ENCODE measurements around the gene ARID1A. TPM values are rescaled to one million over a fixed set of nuclear protein-coding genes. Genes with fewer than 3 reads are reported as not detected.
A peak's percentile ranks its signal among the peaks of the same experiment; 100 is the strongest.

The ARID1A gene
- total and polyA plus RNA-seq, 9 of the 15 experiments (the other 6 are each of a cell fraction or from before 2014, with no cell fraction given): 8.3 to 88.3 (median 22.5) TPM

GRCh38 chr1:26694638-26695355 lies 1.0 kb upstream of the ARID1A start (continued):
- TF ChIP-seq ASH1L (IDR thresholded peaks at IDR 0.05; ENCODE audit: borderline replicate concordance, low read depth, partially characterized antibody): no peak
- no peak for TF ChIP-seq CBX2 (IDR thresholded peaks at IDR 0.05; ENCODE audit: insufficient read depth, low read length, poor library complexity, severe bottlenecking)
- peak; percentile 58 for TF ChIP-seq PKNOX1 (IDR thresholded peaks at IDR 0.05)
- no peak for TF ChIP-seq HNRNPLL (IDR thresholded peaks at IDR 0.05; ENCODE audit: low read depth, low read length, poor library complexity, severe bottlenecking)
- no peak for TF ChIP-seq THRB (CRISPR knock-in tag; conservative IDR thresholded peaks at IDR 0.05)
- 0 out of 2 replicates have a peak, but pooled peaks have one; percentile 52 for TF ChIP-seq ZNF79 (CRISPR knock-in tag; IDR thresholded peaks at IDR 0.05; ENCODE audit: low read depth)
- TF ChIP-seq DNMT1 (IDR thresholded peaks at IDR 0.05): 0 out of 2 replicates have a peak, but pooled peaks have one; percentile 31
- no peak for TF ChIP-seq ZHX1 (conservative IDR thresholded peaks at IDR 0.05; ENCODE audit: low read length)
- TF ChIP-seq PTTG1 (tag; IDR thresholded peaks at IDR 0.05; ENCODE audit: low read depth): no peak
- TF ChIP-seq ZNF592 (IDR thresholded peaks at IDR 0.05): 0 out of 2 replicates have a peak, but pooled peaks have one; percentile 14
- no peak for TF ChIP-seq ZNF316 (IDR thresholded peaks at IDR 0.05)
- TF ChIP-seq ZNF639 (CRISPR knock-in tag; conservative IDR thresholded peaks at IDR 0.05 in 1 of 2, IDR thresholded peaks at IDR 0.05 in 1 of 2): no peak
- no peak for TF ChIP-seq OTX1 (CRISPR knock-in tag; IDR thresholded peaks at IDR 0.05)
- TF ChIP-seq ZKSCAN8 (CRISPR knock-in tag; IDR thresholded peaks at IDR 0.05): 0 out of 2 replicates have a peak, but pooled peaks have one; percentile 16

All from K562 (cell line).